GM19099 (cell line): Measurements from ENCODE around the gene NLRC5.
A peak's percentile ranks its signal among the peaks of the same experiment; 100 is the strongest.

Experiments
- POLR2A ChIP-seq: IDR thresholded peaks from 3 replicates; pipeline ENCODE4 v1.6.1; 2011; ENCODE audit warnings: low read depth; ENCODE audit not compliant: insufficient read length; ENCODE audit errors: extremely low read depth

The NLRC5 gene

GRCh38 chr16:56987692-56988091 is 1.7 kb upstream of the NLRC5 start:
- no peak for TF ChIP-seq POLR2A

- TF ChIP-seq POLR2A: no peak
Measured at GRCh38 chr16:56988161-56988947, 1.0 kb upstream of the NLRC5 start.

GRCh38 chr16:56989988-56990387 is 631 bp downstream of the NLRC5 start:
- no peak for TF ChIP-seq POLR2A

- peak; percentile 53 for TF ChIP-seq POLR2A
Measured at GRCh38 chr16:56990407-56991286, 1.3 kb downstream of the NLRC5 start.

- TF ChIP-seq POLR2A: no peak
Measured at GRCh38 chr16:56993204-56993603, 3.8 kb downstream of the NLRC5 start.

GRCh38 chr16:56994311-56994710 is 5.0 kb downstream of the NLRC5 start:
- no peak for TF ChIP-seq POLR2A

- TF ChIP-seq POLR2A: no peak
Measured at GRCh38 chr16:56995136-56995805, 5.9 kb downstream of the NLRC5 start.

- no peak for TF ChIP-seq POLR2A
Measured at GRCh38 chr16:56997264-56997663, 7.9 kb downstream of the NLRC5 start.

- TF ChIP-seq POLR2A: no peak
Measured at GRCh38 chr16:56997931-56998330, 8.6 kb downstream of the NLRC5 start.

GRCh38 chr16:56998352-56998751 is 9.0 kb downstream of the NLRC5 start:
- no peak for TF ChIP-seq POLR2A

- TF ChIP-seq POLR2A: no peak
Measured at GRCh38 chr16:56998861-56999260, 9.5 kb downstream of the NLRC5 start.

GRCh38 chr16:56999409-57000270 is 10.3 kb downstream of the NLRC5 start:
- no peak for TF ChIP-seq POLR2A

GRCh38 chr16:57000271-57001025 is 11.1 kb downstream of the NLRC5 start:
- TF ChIP-seq POLR2A: peak; percentile 54
